Smooth muscle cell of the umbilical artery (primary cell): ENCODE measurements around the gene ULK2. TPM values are rescaled to one million over a fixed set of nuclear protein-coding genes. Genes with fewer than 3 reads are reported as not detected.

Experiments
- total RNA-seq: library from RNA; depleted of rRNA; stranded (reverse); fragments of >200 nt; gene quantifications from 2 replicates; pipeline ENCODE4 v1.2.3, GENCODE V29; 2014

Gene ULK2
- total RNA-seq = 8.0 and 13.2 TPM in 2 replicates

GRCh38 chr17:19867329-19868078 lies at the start of gene ULK2:
TSS of gene ULK2 (minus strand) at chr17:19867936. CDS start at chr17:19867417, 519 bp downstream.

GRCh38 chr17:19747829-19748806 lies 119.6 kb downstream of the ULK2 start, which contains the start of gene ALDH3A1:
TSS of gene ALDH3A1 (minus strand) at chr17:19748298. CDS start at chr17:19745129, 3,169 bp downstream.

Other genes starting within 250 kb of the ULK2 start
- 21.4 and 29.5 TPM in 2 replicates for gene ALDH3A2, start 219.2 kb downstream of the ULK2 start, total RNA-seq
- gene SLC47A2, start 151.4 kb downstream of the ULK2 start, total RNA-seq = not detected in 2 replicates
- gene ALDH3A1, start 119.6 kb downstream of the ULK2 start, total RNA-seq = not detected in 2 replicates
- gene AKAP10, start 109.9 kb upstream of the ULK2 start, total RNA-seq = 24.9 and 33.2 TPM in 2 replicates
- 28.1 and 56.7 TPM in 2 replicates for gene SPECC1, start 141.4 kb upstream of the ULK2 start, total RNA-seq